SU-DHL-6 (cell line): ENCODE data around the gene NPAS3.

ENCODE experiments used
- EZH2phosphoT487 ChIP-seq: fragments of 200-600 bp; sonication (generic), shearing (Covaris generic); conservative IDR thresholded peaks from 2 replicates; pipeline ENCODE4 v1.6.1; 2018; ENCODE audit warnings: mild to moderate bottlenecking, antibody characterized with exemption, low read length, moderate library complexity, mixed read lengths
- TF ChIP-seq, protein P1 (sequence below): fragments of 200-600 bp; sonication (generic); IDR thresholded peaks from one replicate; pipeline ENCODE4 v1.5.1; 2017; ENCODE audit warnings: antibody characterized with exemption, mild to moderate bottlenecking, low read length, moderate library complexity; ENCODE audit not compliant: insufficient read depth, poor library complexity, severe bottlenecking

DNA sequence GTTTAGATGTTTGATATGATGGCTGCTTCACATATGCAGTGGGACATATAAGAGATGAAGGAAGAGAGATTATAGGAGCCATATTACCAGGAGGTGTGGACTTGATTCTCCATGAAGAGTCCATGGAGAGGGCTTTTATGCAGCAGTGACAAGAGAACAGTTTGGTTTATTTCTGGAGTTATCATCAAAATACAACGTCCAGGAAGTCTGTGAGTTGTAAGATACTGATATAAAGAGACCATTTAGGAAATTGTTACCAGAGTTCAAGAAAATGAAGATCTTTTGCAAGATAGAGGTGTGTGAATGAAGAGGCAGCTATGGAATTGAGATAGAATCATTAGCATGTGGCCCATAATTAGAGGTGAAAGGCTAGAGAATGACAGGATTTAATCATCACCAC is 431.7 kb downstream of the NPAS3 start:
- TF ChIP-seq, protein P1, sequence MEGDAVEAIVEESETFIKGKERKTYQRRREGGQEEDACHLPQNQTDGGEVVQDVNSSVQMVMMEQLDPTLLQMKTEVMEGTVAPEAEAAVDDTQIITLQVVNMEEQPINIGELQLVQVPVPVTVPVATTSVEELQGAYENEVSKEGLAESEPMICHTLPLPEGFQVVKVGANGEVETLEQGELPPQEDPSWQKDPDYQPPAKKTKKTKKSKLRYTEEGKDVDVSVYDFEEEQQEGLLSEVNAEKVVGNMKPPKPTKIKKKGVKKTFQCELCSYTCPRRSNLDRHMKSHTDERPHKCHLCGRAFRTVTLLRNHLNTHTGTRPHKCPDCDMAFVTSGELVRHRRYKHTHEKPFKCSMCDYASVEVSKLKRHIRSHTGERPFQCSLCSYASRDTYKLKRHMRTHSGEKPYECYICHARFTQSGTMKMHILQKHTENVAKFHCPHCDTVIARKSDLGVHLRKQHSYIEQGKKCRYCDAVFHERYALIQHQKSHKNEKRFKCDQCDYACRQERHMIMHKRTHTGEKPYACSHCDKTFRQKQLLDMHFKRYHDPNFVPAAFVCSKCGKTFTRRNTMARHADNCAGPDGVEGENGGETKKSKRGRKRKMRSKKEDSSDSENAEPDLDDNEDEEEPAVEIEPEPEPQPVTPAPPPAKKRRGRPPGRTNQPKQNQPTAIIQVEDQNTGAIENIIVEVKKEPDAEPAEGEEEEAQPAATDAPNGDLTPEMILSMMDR = no peak
- no peak for TF ChIP-seq EZH2phosphoT487
